HG03097 (cell line): ENCODE measurements around the gene KRT35.
"Not testable (repeated sequence)": the region's sequence is repeated elsewhere in the genome, so short reads cannot be mapped to it uniquely, and the experiment has no call there.

Experiments
- ATAC-seq: cut with Tn5 transposase; IDR thresholded peaks from one replicate; pipeline ENCODE4 v1.9.1; 2021; ENCODE audit not compliant: unreplicated experiment, low FRiP score

KRT35 gene

GRCh38 chr17:41463746-41464145 lies 17.2 kb downstream of the KRT35 start:
- ATAC-seq, result no peak

GRCh38 chr17:41462705-41463104 lies 18.2 kb downstream of the KRT35 start:
- ATAC-seq, result no peak

- no peak for ATAC-seq
Observed at GRCh38 chr17:41457676-41458075, 23.3 kb downstream of the KRT35 start.

GRCh38 chr17:41456204-41456603 lies 24.7 kb downstream of the KRT35 start:
- no peak for ATAC-seq

- ATAC-seq, result no peak
Observed at GRCh38 chr17:41455236-41455635, 25.7 kb downstream of the KRT35 start.

DNA sequence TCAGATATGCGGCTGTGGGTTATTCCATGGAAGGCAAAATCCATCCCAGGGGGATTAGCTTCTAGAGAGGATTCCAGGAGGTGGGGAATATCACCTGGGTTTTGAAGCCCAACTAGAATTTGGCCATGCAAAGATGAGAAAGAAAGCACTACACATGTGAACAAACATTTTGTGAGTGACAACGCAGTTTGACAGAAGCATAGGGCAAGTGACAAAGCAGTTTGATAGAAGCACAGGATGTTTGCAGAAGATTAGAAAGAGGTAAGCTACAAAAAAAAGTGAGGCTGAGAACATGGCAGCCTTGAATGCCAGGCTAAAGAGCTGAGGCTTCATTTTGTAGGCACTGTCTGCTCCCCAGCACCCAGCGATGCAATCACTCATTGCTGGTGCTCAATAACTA lies 27.9 kb downstream of the KRT35 start:
- no peak for ATAC-seq

- ATAC-seq, result no peak
Observed at GRCh38 chr17:41452281-41452680, 28.7 kb downstream of the KRT35 start.

GRCh38 chr17:41451154-41451728 lies 29.7 kb downstream of the KRT35 start:
- ATAC-seq, result no peak

- ATAC-seq, result no peak
Observed at GRCh38 chr17:41449008-41449407, 31.9 kb downstream of the KRT35 start.

DNA sequence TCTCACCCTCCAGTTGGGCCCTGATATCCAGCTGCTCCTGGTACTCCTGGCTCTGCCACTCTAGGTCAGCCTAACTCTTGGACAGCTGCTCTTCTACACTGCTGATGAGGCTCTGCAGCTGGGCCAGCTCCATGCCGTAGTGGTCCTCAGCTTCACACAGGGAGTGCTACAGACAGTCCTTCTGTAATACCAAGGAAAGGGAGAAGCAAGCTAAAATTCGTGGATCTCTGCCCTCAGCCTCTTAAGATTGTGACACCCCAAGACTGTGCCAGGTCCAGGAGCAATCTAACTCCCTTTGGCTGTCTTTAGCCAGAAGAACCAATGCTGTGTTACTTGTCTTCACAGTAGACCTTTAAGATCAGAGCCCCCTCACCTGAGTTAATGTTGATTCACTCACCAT lies 32.4 kb downstream of the KRT35 start:
- no peak for ATAC-seq

DNA sequence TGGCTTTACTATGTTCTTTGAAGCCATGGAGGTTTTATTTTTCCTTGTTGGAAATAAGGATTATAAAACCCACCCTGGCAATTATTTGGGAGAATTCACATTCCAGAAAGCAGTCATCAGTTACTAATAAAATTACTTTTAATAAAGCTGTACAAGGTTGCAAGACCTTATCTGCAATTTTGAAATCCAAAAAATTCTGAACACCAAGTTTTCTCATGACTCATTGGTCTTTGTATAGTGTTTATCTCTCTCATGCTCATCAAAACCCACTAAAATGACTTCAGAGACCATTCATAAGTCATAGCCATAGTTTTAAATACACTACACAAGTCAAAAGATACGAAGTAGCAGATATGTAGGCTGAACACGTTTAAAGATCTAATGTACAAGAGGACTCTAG lies 34.1 kb downstream of the KRT35 start:
- no peak for ATAC-seq

DNA sequence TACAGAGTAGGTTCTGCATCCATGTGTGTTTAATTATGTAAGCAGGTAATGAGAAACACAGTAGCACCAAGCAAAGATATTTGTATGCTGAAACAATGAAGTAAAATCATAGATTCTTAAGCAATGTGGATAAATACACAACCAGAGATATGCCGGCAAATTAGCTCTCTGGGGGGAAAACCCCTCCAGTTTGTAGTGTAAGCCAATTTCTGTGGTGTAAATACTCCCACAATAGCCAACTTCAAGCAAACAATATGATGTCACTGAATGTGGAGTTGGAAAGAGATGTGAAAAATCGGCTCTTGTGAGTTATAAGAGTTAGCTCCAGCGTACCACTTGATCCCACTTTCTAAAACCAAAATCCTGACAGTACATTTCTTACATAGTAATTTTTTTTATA lies 36.3 kb downstream of the KRT35 start:
- ATAC-seq, result no peak

DNA sequence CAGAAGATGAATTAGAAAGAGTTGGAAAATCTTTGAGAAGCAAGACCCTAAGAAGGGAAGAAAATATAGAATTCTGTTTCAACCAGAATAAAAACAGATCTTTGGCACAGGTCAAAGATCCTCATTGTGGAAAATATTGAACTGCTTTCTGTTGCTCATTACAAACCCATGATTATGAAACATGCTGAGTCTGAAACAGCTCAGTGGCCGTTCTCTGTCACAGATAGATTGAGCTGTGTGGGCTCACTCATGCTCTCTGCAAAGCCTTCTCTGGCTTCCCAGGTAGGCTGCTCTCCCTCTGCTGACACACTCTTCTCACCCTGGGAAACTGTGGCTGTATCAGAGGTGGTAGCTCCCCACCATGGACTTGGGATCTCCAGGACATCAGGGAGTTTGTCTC lies 36.8 kb downstream of the KRT35 start:
- ATAC-seq, result no peak

DNA sequence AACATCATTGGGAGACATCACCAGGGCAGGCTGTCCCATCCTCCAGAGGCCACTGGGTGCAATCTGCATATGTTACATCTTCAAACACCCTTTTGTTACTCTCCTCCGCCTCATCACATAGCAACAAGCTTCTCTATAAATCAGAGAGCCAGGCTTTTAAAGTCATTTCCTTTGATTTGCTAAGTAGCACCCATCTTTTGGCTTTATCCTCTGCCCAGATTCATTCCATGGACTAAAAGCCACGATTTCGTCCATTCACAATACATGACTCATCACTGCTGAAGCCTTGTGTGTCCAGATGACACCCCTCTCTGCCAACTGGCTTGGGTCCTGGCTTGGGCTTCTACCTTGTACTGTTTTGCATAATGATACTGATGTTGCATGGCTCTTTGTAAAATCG lies 38.2 kb downstream of the KRT35 start:
- no peak for ATAC-seq

DNA sequence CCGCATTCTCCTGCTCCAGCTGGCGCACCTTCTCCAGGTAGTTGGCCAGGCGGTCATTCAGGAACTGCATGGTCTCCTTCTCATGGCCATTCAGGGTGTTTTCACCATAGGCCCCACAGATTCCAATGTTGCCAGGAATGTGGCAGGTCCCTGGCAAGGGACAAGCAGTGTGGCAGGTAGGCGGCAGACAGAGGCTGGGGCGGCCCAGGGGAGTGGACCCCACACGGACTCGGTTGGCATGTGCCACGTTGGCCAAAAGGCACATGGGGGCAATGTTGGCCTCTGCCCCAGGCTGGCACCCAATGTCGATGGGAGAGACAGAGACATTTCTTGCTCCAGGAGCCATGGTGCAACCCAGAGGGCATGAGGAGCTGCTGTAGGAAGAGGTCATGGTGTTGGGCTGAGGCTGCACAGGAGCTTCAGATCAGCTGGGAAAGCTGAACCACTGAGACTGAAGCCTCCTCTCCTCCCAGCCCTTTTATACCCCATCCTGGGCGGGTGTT lies 40.4 kb downstream of the KRT35 start, which contains the start of gene KRT38:
KRT38 (minus strand) TSS at position 453 of the 503 bp plus-strand sequence; CDS start at position 391, 62 bp downstream.
- no peak for ATAC-seq

DNA sequence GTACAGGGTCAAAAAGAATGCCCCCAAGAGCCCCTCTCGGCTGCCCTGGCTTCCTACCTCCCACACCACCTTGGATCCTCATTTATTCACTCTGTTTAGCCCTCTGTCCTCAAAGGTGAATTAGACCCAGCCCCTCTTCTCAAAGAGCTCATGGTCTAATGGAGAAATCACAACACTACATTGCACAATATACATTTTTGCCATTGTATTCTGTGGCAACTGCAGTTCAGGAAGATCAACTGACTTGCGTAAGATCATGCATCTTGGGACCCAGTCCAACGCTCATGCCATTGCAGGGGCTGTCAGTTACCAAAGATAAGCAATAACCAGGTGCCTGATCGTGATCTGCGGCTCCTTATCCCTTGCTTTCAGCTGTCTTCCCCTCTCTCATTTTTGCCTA lies 41.6 kb downstream of the KRT35 start:
- no peak for ATAC-seq

DNA sequence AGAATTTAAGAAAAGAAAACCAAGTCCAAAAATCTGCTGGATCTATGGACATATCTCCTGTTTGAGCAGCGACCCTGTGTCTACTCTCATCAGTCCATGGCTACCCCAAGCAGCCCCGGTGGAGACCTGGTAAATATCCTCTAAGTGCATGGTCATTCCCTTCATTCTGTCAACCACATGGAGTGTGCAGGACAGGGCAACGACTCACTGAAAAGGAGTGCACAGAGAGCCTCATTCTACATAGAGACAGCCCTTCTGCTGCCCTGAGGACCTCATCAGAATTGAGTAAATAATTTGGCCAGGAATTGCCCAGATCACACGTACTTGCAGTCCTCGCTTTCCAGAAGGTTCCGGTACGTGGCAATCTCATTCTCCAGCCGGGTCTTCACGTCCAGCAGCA lies 43.2 kb downstream of the KRT35 start:
- ATAC-seq, result no peak

DNA sequence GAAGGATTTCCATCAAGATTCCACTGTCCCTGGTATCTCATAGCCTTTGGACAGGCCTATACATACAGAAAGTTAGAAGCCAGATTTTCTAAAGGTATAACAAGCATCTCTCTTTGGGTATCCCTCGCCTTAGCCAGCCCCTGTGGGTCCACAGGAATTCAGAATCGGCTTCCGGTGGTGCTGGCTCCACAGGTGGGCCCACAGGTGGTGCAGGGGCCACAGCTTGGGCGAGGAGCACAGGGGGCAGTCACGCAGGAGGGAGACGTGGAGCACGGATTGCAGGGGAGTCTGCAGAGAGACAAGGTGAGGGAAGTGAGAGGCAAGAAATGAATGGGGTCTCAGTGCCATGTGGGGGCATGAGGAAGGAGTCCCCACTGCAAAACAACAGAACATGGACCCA lies 43.7 kb downstream of the KRT35 start:
- ATAC-seq, result no peak

DNA sequence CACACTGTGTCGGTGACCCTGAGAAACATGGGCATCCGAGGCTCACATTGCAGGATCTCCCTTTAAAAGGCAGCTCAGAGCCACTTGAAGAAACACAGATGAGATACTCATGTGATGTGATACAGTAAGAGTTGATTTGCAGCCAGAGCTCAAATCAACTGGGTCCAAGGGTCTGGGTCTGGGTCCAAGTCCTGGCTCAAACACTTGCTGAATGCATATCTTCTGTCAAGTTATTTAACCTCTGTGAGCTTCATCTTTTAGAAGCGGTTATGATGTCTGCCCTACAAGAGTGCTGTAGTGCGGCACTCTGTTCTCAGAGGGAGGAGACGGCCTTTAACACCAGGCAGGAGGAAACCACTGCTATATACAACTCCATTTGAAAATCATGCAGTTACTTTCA lies 46.5 kb downstream of the KRT35 start:
- ATAC-seq, result no peak

DNA sequence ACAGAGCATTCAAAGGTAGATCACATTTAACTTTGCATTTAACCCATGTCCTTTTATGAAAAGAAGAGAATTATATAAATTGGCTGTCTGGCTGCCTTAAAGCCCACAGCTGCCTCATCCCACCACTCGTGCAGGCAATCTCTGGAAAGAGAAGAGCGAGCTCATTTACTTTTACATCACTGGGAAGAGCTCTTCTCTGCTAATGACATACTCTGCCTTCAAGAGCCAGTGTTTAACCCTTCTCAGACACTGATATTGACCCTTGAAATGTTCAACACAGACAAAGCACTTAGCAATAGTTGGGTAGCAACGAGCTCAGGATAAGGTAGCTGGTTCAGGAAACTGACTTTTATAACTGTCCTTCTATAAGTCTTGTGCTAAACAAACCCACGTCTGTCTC lies 46.9 kb downstream of the KRT35 start:
- no peak for ATAC-seq

DNA sequence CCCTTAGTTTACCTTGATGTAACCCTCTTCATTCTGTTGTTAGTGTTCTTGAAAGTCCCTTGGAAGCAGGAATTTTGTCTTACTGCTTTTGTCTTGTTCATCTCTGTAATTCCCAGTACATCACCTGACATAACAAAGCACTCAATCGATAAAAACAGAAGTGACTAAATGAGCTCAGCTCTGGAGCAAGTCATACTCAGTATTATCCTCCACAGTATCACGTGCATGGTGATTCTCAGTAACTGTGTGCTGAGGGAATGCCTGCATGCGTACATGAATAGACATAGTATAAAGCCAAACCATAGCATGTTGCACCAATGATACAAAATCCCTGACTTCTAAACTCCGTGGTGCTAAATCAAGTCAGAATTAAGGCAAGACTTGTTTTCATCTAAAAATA lies 47.4 kb downstream of the KRT35 start:
- no peak for ATAC-seq

DNA sequence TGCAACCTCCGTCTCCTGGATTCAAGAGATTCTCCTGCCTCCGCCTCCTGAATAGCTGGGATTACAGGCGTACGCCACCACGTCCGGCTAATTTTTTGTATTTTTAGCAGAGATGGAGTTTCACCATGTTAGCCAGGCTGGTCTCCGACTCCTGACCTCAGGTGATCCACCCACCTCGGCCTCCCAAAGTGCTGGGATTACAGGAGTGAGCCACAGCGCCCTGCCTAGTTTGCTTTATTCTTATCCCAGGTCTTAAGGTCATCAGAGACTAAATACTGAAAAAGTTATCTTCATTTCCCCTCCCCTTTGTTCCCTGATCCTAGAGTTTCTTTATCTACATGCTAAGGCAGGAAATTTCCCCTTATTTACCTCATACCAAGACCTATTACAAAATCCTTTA lies 50.6 kb downstream of the KRT35 start:
- ATAC-seq, result not testable (repeated sequence)

DNA sequence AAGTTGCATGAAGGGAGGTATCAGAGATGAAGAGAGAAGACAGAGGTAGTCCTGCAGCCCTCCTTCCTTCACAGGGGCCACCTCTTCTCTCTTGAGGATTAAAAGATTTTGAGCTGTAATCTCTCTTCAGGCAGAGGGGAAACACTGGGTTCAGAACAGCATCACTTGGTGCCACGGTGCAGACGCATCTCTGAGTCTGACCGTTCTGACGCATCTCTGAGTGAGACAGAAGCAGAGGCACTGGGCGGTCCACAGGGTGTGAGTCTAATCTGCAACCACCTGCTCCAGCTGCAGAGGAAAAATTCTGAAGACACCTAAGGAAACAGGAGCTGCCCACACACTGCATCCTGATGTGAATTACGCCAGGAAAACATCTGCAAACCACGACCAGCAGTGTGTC lies 51.3 kb downstream of the KRT35 start:
- no peak for ATAC-seq
